H1 (cell line): Measurements from ENCODE around the gene XNDC1N. TPM values are rescaled to one million over a fixed set of nuclear protein-coding genes. Genes with fewer than 3 reads are reported as not detected.

Source experiments
- CTBP2 ChIP-seq: IDR thresholded peaks from 2 replicates; pipeline ENCODE4 v1.7.0; 2011; ENCODE audit warnings: borderline replicate concordance, mild to moderate bottlenecking, moderate library complexity, mixed read lengths, low read length; ENCODE audit not compliant: insufficient read depth, insufficient read length
- KDM4A ChIP-seq: IDR thresholded peaks from one replicate; pipeline ENCODE4 v1.7.1; 2012; ENCODE audit warnings: low read depth, mild to moderate bottlenecking, moderate library complexity, low read length, inconsistent platforms; ENCODE audit not compliant: severe bottlenecking
- SUZ12 ChIP-seq: fragments of 200-600 bp; sonication (generic); IDR thresholded peaks from 2 replicates; pipeline ENCODE4 v1.6.1; 2012; ENCODE audit warnings: mild to moderate bottlenecking, inconsistent platforms, low read length, moderate library complexity, mixed read lengths
- polyA plus RNA-seq, 7 experiments: library from polyadenylated mRNA; depleted of rRNA in 3 of 7; stranded (reverse) in 5 of 7; unstranded in 2 of 7; fragments of >200 nt in 5 of 7; fragments of 200-250 nt in 2 of 7; gene quantifications; 1 replicate in 5 of 7; 2 replicates in 1 of 7; 4 replicates in 1 of 7; pipeline versions ENCODE4 v1.2.1 to v1.2.3, GENCODE V29; 2011 to 2013; ENCODE audit warnings: missing spikeins in 2 of 7, mixed read lengths in 2 of 7
- total RNA-seq: library from RNA; stranded (reverse); fragmentation: NEBNext Ultra II Directional; extraction: Animal tissue kit (Norgen Biotek cat#: 25700); gene quantifications from 2 replicates; pipeline ENCODE4 v1.2.1, GENCODE V29; 2021

XNDC1N gene
- total and polyA plus RNA-seq, 2 of the 8 experiments (the other 6 are each of a cell fraction or from before 2014, with no cell fraction given), result 5.8 to 7.5 TPM

- TF ChIP-seq CTBP2 (no peak), SUZ12 (no peak), KDM4A (no peak)
These were observed 13.7 kb downstream of the XNDC1N start (continued) for GRCh38 chr11:71914617-71915189.
